ENCODE results near the gene TACSTD2.
"Not testable (repeated sequence)": the region's sequence is repeated elsewhere in the genome, so short reads cannot be mapped to it uniquely, and the experiment has no call there.

The TACSTD2 gene

GRCh38 chr1:58607391-58607790, 30.3 kb upstream of the TACSTD2 start:
- in situ Hi-C loops (cut with HindIII; ENCODE audit: low sequenced_read_pairs) = no loop called here
- TF ChIP-seq, protein P1, sequence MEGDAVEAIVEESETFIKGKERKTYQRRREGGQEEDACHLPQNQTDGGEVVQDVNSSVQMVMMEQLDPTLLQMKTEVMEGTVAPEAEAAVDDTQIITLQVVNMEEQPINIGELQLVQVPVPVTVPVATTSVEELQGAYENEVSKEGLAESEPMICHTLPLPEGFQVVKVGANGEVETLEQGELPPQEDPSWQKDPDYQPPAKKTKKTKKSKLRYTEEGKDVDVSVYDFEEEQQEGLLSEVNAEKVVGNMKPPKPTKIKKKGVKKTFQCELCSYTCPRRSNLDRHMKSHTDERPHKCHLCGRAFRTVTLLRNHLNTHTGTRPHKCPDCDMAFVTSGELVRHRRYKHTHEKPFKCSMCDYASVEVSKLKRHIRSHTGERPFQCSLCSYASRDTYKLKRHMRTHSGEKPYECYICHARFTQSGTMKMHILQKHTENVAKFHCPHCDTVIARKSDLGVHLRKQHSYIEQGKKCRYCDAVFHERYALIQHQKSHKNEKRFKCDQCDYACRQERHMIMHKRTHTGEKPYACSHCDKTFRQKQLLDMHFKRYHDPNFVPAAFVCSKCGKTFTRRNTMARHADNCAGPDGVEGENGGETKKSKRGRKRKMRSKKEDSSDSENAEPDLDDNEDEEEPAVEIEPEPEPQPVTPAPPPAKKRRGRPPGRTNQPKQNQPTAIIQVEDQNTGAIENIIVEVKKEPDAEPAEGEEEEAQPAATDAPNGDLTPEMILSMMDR (IDR thresholded peaks at IDR 0.05; ENCODE audit: low read depth, low read length, missing control alignments) = no peak
- H3K4me3 ChIP-seq (ENCODE audit: low read depth, low read length) = no peak overlapping the region
- no peak for DNase-seq (ENCODE audit: low read depth)

DNA sequence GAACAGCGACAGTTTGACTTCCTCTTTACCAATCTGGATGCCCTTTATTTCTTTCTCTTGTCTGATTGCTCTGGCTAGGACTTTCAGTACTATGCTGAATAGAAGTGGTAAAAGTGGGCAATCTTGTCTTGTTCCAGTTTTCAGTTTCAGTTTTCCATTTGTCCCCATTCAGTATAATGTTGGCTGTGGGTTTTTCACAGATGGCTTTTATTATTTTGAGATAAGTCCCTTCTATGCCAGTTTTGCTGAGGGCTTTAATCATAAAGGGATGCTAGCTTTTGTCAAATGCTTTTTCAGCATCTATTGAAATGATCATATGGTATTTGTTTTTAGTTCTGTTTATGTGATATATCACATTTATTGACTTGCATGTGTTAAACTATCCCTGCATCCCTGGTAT, 24.9 kb upstream of the TACSTD2 start:
- H3K4me3 ChIP-seq (ENCODE audit: low read depth, low read length); in situ Hi-C loops (cut with HindIII; ENCODE audit: low sequenced_read_pairs); DNase-seq (ENCODE audit: low read depth): not testable (repeated sequence)

DNA sequence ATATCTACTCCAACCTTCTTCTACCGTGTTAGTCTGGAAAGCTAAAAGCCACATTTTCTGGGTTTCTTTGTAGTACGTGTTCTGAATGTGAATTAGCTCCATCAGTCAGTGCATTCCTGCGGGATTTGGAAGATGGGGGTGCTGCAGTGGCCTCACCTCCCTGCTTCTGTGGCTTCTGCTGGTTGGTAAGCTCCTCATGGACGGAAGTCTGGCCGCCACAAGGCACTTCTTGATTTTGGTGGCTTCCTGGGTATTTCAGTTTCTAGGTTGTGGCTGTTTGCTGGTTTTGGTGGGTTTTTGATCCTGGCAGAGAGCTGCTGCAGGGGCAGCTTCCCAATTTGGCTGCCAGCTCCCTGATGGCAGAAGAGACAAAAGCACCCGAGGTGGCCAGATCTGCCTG, 20.9 kb upstream of the TACSTD2 start:
- H3K4me3 ChIP-seq (ENCODE audit: low read depth, low read length) = no peak overlapping the region
- in situ Hi-C loops (cut with HindIII; ENCODE audit: low sequenced_read_pairs) = no loop called here
- DNase-seq (ENCODE audit: low read depth) = no peak
- TF ChIP-seq, protein P1 (IDR thresholded peaks at IDR 0.05; ENCODE audit: low read depth, low read length, missing control alignments) = no peak

GRCh38 chr1:58597076-58597475, 20.0 kb upstream of the TACSTD2 start:
- TF ChIP-seq, protein P1 (IDR thresholded peaks at IDR 0.05; ENCODE audit: low read depth, low read length, missing control alignments) = no peak
- in situ Hi-C loops (cut with HindIII; ENCODE audit: low sequenced_read_pairs) = no loop called here
- H3K4me3 ChIP-seq (ENCODE audit: low read depth, low read length) = no peak overlapping the region
- no peak for DNase-seq (ENCODE audit: low read depth)

DNA sequence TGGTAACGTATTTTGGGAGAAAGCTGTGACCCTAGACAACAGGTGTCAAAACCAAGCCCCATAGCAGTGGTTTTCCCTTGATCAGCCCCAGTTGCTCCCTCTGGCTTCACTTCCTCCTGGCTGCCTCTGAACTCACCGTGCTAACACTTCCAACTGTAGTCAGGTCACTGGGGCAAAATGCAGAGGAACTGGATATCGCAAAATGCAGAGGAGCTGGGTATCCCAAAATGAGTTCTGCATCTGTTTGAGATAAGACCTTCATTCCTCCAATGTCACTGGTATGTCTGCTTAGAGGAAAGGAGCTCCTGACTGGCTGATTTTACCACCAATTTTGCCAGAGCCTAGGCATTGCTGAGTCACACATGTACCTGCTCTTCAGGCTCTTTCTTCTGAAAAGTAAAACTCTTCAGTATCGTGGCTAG, 19.6 kb upstream of the TACSTD2 start:
- no peak overlapping the region for H3K4me3 ChIP-seq (ENCODE audit: low read depth, low read length)
- in situ Hi-C loops (cut with HindIII; ENCODE audit: low sequenced_read_pairs) = no loop called here
- DNase-seq (ENCODE audit: low read depth) = no peak
- TF ChIP-seq, protein P1 (IDR thresholded peaks at IDR 0.05; ENCODE audit: low read depth, low read length, missing control alignments) = no peak

GRCh38 chr1:58594546-58594945, 17.5 kb upstream of the TACSTD2 start:
- TF ChIP-seq, protein P1 (IDR thresholded peaks at IDR 0.05; ENCODE audit: low read depth, low read length, missing control alignments) = no peak
- no peak overlapping the region for H3K4me3 ChIP-seq (ENCODE audit: low read depth, low read length)
- no peak for DNase-seq (ENCODE audit: low read depth)
- in situ Hi-C loops (cut with HindIII; ENCODE audit: low sequenced_read_pairs) = no loop called here

- DNase-seq (ENCODE audit: low read depth) = peak; percentile 81
- H3K4me3 ChIP-seq (ENCODE audit: low read depth, low read length) = no peak overlapping the region
- in situ Hi-C loops (cut with HindIII; ENCODE audit: low sequenced_read_pairs) = no loop called here
- TF ChIP-seq, protein P1 (IDR thresholded peaks at IDR 0.05; ENCODE audit: low read depth, low read length, missing control alignments) = no peak
These were observed 15.6 kb upstream of the TACSTD2 start for GRCh38 chr1:58592522-58593134.
